ENCODE data around the gene SFMBT1. TPM values are rescaled to one million over a fixed set of nuclear protein-coding genes. Genes with fewer than 3 reads are reported as not detected.
A peak's percentile ranks its signal among the peaks of the same experiment; 100 is the strongest.

The SFMBT1 gene
- total RNA-seq, 1 experiment from 2014 or later = 22.2 TPM

- no peaks in the 10 kb centered on the region for H3K36me3 ChIP-seq (replicated peaks; ENCODE audit: control insufficient read depth, insufficient read depth, low read length)
- no peaks in the 10 kb centered on the region for H3K27me3 ChIP-seq (ENCODE audit: control insufficient read depth, insufficient read depth, low read length)
- no peak overlapping the region for H3K4me3 ChIP-seq (ENCODE audit: insufficient read depth, low read depth, low read length)
- no peak for DNase-seq
These were observed 172.3 kb downstream of the SFMBT1 start for GRCh38 chr3:52873433-52874159.

DNA sequence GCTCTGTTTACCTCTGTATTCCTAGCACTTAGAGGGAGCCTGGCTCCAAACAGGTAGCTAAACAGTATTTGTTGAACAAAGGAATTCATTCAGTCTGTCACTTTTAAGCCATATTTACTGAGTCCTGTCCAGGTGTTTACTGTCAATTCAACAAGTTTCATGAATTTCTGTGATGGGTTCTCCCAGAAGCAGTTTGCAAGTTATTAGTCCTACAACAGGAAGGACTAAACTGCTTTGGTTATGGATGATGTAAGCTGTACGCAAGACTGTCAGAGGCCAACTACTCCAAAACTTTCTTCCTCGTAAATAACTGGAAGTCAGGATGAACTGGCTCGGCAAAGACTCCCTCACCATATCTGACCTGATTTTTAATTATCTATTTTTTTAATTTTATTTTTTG lies 173.6 kb downstream of the SFMBT1 start:
- no peak overlapping the region for H3K4me3 ChIP-seq (ENCODE audit: insufficient read depth, low read depth, low read length)
- DNase-seq = no peak
- no peaks in the 10 kb centered on the region for H3K36me3 ChIP-seq (replicated peaks; ENCODE audit: control insufficient read depth, insufficient read depth, low read length)
- no peaks in the 10 kb centered on the region for H3K27me3 ChIP-seq (ENCODE audit: control insufficient read depth, insufficient read depth, low read length)

DNA sequence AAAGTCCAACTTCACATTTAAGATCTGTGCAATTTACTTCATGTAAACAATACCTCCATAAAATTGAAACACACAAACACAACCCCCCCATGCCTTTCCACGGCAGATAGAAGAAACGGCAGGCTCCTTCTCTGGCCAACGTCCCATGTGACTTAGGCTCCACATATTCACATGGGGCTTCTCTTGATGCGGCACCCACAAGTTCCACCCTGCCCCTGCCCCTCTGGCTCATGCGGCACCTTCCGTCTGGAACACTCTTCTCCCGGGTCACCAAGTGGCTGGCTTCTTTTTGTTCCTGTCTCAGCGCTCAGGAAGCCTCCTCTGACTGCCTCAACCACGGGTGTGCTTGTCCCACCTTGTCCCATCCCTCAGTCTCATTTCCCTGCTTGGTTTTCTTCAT lies 174.1 kb downstream of the SFMBT1 start:
- DNase-seq = no peak
- Histone ChIP-seq H3K36me3 (replicated peaks; ENCODE audit: control insufficient read depth, insufficient read depth, low read length) (no peaks in the 10 kb centered on the region), H3K27me3 (ENCODE audit: control insufficient read depth, insufficient read depth, low read length) (no peaks in the 10 kb centered on the region), H3K4me3 (ENCODE audit: insufficient read depth, low read depth, low read length) (no peak overlapping the region)

DNA sequence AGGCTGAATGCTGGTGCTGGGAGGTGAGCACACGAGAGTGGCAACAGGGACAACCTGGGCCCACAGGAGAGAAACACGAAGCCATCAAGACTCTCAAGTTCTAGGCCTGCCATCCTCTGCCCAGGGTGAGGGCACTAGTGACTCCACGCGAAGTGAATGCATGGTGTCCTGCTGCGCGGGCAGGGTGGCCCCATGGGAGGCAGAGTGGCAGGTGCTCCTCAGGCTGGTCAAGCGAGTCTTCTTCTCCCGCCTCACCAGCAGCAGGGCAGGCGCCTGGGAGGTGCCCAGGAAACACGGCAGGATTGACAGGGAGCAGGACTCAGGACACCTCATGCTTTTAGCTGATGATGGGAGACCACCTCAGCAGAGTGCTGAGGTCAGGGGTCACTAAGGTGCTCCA lies 175.4 kb downstream of the SFMBT1 start:
- DNase-seq = no peak
- H3K27me3 ChIP-seq (ENCODE audit: control insufficient read depth, insufficient read depth, low read length) = no peaks in the 10 kb centered on the region
- no peaks in the 10 kb centered on the region for H3K36me3 ChIP-seq (replicated peaks; ENCODE audit: control insufficient read depth, insufficient read depth, low read length)
- H3K4me3 ChIP-seq (ENCODE audit: insufficient read depth, low read depth, low read length) = no peak overlapping the region

DNA sequence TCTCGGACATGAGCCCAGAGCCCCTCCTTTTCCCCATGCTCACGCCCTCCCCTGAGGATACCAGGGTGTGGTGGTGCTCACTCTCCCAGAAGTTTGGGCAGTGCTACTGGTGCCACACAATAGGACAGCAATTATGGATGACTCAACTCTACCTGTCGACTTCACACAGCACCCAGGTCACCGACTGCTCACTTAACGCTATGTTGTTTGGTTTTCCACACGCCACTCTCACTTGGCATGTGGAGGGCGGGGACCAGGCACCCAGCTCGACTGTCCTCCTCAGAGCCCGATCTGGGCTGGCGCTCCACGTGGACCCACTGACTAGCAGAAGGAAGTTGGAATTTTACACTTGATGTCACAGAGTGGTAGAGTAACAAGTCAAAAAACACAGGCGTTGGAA lies 179.4 kb downstream of the SFMBT1 start:
- no peak overlapping the region for H3K4me3 ChIP-seq (ENCODE audit: insufficient read depth, low read depth, low read length)
- DNase-seq = no peak
- no peaks in the 10 kb centered on the region for H3K36me3 ChIP-seq (replicated peaks; ENCODE audit: control insufficient read depth, insufficient read depth, low read length)
- no peaks in the 10 kb centered on the region for H3K27me3 ChIP-seq (ENCODE audit: control insufficient read depth, insufficient read depth, low read length)

DNA sequence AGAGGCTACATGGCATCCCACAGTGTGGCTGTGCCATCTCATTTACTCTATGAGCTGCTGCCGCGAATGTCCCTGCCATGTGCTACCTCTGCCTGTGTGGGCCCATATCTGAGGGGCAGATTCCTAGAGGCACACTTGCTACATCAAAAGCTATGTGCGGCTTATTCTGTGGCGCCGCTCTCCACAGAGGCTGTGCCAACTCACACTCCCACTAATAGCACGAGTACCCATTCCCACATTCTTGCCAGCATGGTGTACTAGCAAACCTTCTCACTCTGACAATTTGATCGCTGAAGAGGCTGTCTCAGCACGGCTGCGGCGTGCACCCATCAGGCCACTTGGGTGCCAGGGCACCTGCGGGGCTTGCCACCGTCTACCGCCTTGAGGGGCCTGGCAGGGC lies 179.9 kb downstream of the SFMBT1 start:
- H3K27me3 ChIP-seq (ENCODE audit: control insufficient read depth, insufficient read depth, low read length) = no peaks in the 10 kb centered on the region
- DNase-seq = no peak
- no peaks in the 10 kb centered on the region for H3K36me3 ChIP-seq (replicated peaks; ENCODE audit: control insufficient read depth, insufficient read depth, low read length)
- H3K4me3 ChIP-seq (ENCODE audit: insufficient read depth, low read depth, low read length) = no peak overlapping the region

DNA sequence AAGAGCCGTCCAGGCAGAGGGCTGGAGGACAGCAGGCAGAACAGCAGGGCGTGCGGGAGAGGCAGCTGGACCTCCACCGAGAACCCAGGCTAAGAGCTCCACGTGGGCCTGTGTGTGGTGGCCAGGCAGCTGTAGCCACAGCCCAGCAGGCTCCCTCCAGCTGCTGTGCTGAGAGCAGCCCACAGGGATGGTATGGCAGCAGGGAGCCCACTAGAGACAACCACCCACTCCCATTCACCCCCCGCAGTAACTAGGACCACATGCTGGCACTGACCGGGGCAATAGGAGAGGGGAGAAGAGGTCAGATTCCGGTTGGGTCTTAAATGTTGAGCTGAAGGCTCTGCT lies 185.5 kb downstream of the SFMBT1 start:
- Histone ChIP-seq H3K36me3 (replicated peaks; ENCODE audit: control insufficient read depth, insufficient read depth, low read length) (no peaks in the 10 kb centered on the region), H3K4me3 (ENCODE audit: insufficient read depth, low read depth, low read length) (no peak overlapping the region), H3K27me3 (ENCODE audit: control insufficient read depth, insufficient read depth, low read length) (no peaks in the 10 kb centered on the region)
- DNase-seq = no peak

- DNase-seq = no peak
- H3K27me3 ChIP-seq (ENCODE audit: control insufficient read depth, insufficient read depth, low read length) = no peaks in the 10 kb centered on the region
- H3K36me3 ChIP-seq (replicated peaks; ENCODE audit: control insufficient read depth, insufficient read depth, low read length) = no peaks in the 10 kb centered on the region
- H3K4me3 ChIP-seq (ENCODE audit: insufficient read depth, low read depth, low read length) = no peak overlapping the region
These were observed 186.0 kb downstream of the SFMBT1 start for GRCh38 chr3:52859686-52860423.

- DNase-seq = no peak
- Histone ChIP-seq H3K36me3 (replicated peaks; ENCODE audit: control insufficient read depth, insufficient read depth, low read length) (no peaks in the 10 kb centered on the region), H3K4me3 (ENCODE audit: insufficient read depth, low read depth, low read length) (no peak overlapping the region)
These were observed 188.0 kb downstream of the SFMBT1 start for GRCh38 chr3:52857864-52858263.

GRCh38 chr3:52857133-52857532 lies 188.7 kb downstream of the SFMBT1 start:
- H3K27me3 ChIP-seq (ENCODE audit: control insufficient read depth, insufficient read depth, low read length) = no peaks in the 10 kb centered on the region
- H3K4me3 ChIP-seq (ENCODE audit: insufficient read depth, low read depth, low read length) = no peak overlapping the region
- H3K36me3 ChIP-seq (replicated peaks; ENCODE audit: control insufficient read depth, insufficient read depth, low read length) = no peaks in the 10 kb centered on the region
- no peak for DNase-seq

More at GRCh38 chr3:52857864-52858263, 188.0 kb downstream of the SFMBT1 start:
- H3K27me3 ChIP-seq (ENCODE audit: control insufficient read depth, insufficient read depth, low read length) = no peaks in the 10 kb centered on the region

DNA sequence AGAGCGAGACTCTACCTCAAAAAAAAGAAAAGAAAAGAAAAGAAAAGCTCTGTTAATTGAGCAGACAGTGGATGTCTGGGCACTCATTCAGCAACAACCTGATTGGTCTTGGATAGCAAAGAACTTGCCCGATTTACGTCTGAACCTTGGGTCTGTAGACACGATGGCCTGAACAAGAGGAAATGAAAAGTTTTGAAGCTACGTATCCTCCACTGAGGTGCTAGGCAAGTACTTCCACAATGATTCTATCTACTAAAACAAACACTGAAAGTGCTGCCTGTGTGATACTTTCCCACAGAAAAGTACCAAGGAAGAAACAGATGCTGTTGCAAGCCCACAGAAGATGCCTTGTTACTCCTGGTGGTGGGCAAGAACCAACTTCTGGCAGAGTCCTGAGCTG lies 189.2 kb downstream of the SFMBT1 start:
- no peak for DNase-seq
- H3K27me3 ChIP-seq (ENCODE audit: control insufficient read depth, insufficient read depth, low read length) = no peaks in the 10 kb centered on the region

DNA sequence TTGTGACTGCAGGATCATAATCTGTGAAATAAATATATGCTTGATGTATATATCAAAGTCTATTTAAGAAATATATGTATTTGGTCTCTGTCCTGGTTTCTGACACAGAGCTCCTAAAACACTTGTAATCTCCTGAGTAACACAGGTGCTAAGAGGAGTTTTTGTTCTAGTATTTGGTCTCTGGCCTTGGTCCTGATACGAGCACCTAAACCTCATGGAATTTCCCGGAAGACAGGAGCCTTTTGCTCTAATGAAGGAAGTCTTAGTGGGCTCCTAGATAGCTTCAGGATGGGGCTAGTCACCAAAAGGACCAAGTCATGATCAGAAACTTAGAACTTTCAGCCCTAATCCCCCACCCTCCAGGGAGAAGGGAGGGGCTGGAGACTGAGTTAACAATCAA lies 191.9 kb downstream of the SFMBT1 start:
- H3K36me3 ChIP-seq (replicated peaks; ENCODE audit: control insufficient read depth, insufficient read depth, low read length) = peaks cover 5% of the 10 kb centered on the region
- peak; percentile 43 for DNase-seq
- no peak overlapping the region for H3K4me3 ChIP-seq (ENCODE audit: insufficient read depth, low read depth, low read length)
- H3K27me3 ChIP-seq (ENCODE audit: control insufficient read depth, insufficient read depth, low read length) = no peaks in the 10 kb centered on the region

More for the DNA sequence above, 189.2 kb downstream of the SFMBT1 start:
- no peaks in the 10 kb centered on the region for H3K36me3 ChIP-seq (replicated peaks; ENCODE audit: control insufficient read depth, insufficient read depth, low read length)
- H3K4me3 ChIP-seq (ENCODE audit: insufficient read depth, low read depth, low read length) = no peak overlapping the region

Other genes with a start within 250 kb of the SFMBT1 start
- 0.14 TPM in 1 of 2 replicates, not detected in the other for gene ITIH4, start 215.4 kb downstream of the SFMBT1 start, total RNA-seq (2014; rRNA removed; shearing (Covaris generic))
- gene MUSTN1, start 211.1 kb downstream of the SFMBT1 start, total RNA-seq (2014; rRNA removed; shearing (Covaris generic)) = 0.63 and 0.97 TPM in 2 replicates
- 10.9 and 19.3 TPM in 2 replicates for gene STIMATE, start 148.5 kb downstream of the SFMBT1 start, total RNA-seq (2014; rRNA removed; shearing (Covaris generic))
- 9.5 and 10.4 TPM in 2 replicates for gene RFT1, start 84.4 kb upstream of the SFMBT1 start, total RNA-seq (2014; rRNA removed; shearing (Covaris generic))
- 2.9 and 3.1 TPM in 2 replicates for gene PRKCD, start 115.1 kb upstream of the SFMBT1 start, total RNA-seq (2014; rRNA removed; shearing (Covaris generic))
- gene TKT, start 209.9 kb upstream of the SFMBT1 start, total RNA-seq (2014; rRNA removed; shearing (Covaris generic)) = 1,918 and 2,169 TPM in 2 replicates